Measurements from ENCODE around the gene ZNF665. TPM values are rescaled to one million over a fixed set of nuclear protein-coding genes. Genes with fewer than 3 reads are reported as not detected.
A peak's percentile ranks its signal among the peaks of the same experiment; 100 is the strongest.

The ZNF665 gene
- total and polyA plus RNA-seq, 10 of the 15 experiments (the other 5 are each of a cell fraction or from before 2014, with no cell fraction given) = 0.20 to 3.0 (median 1.4) TPM

GRCh38 chr19:53157626-53158025, 35.5 kb downstream of the ZNF665 start:
- ChIA-PET CTCF (no interaction called here), SMC1A (ENCODE audit: uncharacterized antibody, unreplicated experiment) (interaction anchor here (0.6 kb wide), 1 partner anchor 61 kb away, joined by 3 read pairs; no protein-coding TSS in a partner anchor), RAD21 (ENCODE audit: unreplicated experiment) (no interaction called here), POLR2A (interaction anchor here (0.7 kb wide), 1 partner anchor 193 kb away, joined by 9 read pairs; no protein-coding TSS in a partner anchor)
- no peak overlapping the region for H3K27ac ChIP-seq (ENCODE audit: control insufficient read depth, insufficient read depth)
- DNase-seq (ENCODE audit: low read depth, low spot score) (no peak), FAIRE-seq (no peak), ATAC-seq (no peak)
- intact Hi-C loops (cut with micrococcal nuclease; ENCODE audit: unreplicated experiment) = no loop called here
- H3K79me2 ChIP-seq (ENCODE audit: control insufficient read depth, insufficient read depth, low read length) = no peaks in the 10 kb centered on the region
- no peak overlapping the region for H3K9ac ChIP-seq (ENCODE audit: control insufficient read depth, insufficient read depth, low read length)
- H2AFZ ChIP-seq (ENCODE audit: control insufficient read depth, low read depth, low read length) = no peak overlapping the region
- H3K4me2 ChIP-seq (ENCODE audit: control insufficient read depth, insufficient read depth) = peak overlapping the region; percentile 54
- H3K36me3 ChIP-seq (ENCODE audit: control insufficient read depth in 2 of 2, insufficient read depth in 2 of 2, low read length in 1 of 2) = no peaks in the 10 kb centered on the region
- H3K4me3 ChIP-seq = peak overlapping the region; percentile 59
- no TSS peak for BruUV-seq (replicated peaks)
- no peaks in the 10 kb centered on the region for H3K27me3 ChIP-seq (replicated peaks in 1 of 2; ENCODE audit: control insufficient read depth in 2 of 2, insufficient read depth in 2 of 2, low read length in 1 of 2)
- TF ChIP-seq ELK1 (IDR thresholded peaks at IDR 0.05; ENCODE audit: low read depth, low read length) (no peak), TARDBP (IDR thresholded peaks at IDR 0.05; ENCODE audit: borderline replicate concordance) (no peak), ZSCAN29 (IDR thresholded peaks at IDR 0.05) (no peak), GABPA (IDR thresholded peaks at IDR 0.05; ENCODE audit: low read depth) (no peak), CHD1 (IDR thresholded peaks at IDR 0.05; ENCODE audit: low read depth, low read length) (no peak), BMI1 (IDR thresholded peaks at IDR 0.05; ENCODE audit: borderline replicate concordance) (no peak), TCF7 (IDR thresholded peaks at IDR 0.05; ENCODE audit: borderline replicate concordance) (no peak), EZH2 (IDR thresholded peaks at IDR 0.05; ENCODE audit: borderline replicate concordance, control insufficient read depth, low read depth, low read length) (no peak), BACH1 (IDR thresholded peaks at IDR 0.05; ENCODE audit: borderline replicate concordance) (no peak)
- H3K9me3 ChIP-seq (replicated peaks; ENCODE audit: control insufficient read depth, insufficient read depth, low read length) = peaks cover 9% of the 10 kb centered on the region; the same call in 2 of the 3 replicates
- no peaks in the 10 kb centered on the region for H3K4me1 ChIP-seq (ENCODE audit: control insufficient read depth, insufficient read depth, low read length)
- in situ Hi-C loops (cut with MboI) = no loop called here
- 87% methylated on average over 7 of the region's 7 CpGs for WGBS (ENCODE audit: insufficient coverage, insufficient replicate concordance, low lambda C conversion rate, missing lambda C conversion rate)
- H4K20me1 ChIP-seq (ENCODE audit: control insufficient read depth, insufficient read depth) = no peaks in the 10 kb centered on the region

Data from GM12878 (cell line).